Measurements from ENCODE around the gene FLII. TPM values are rescaled to one million over a fixed set of nuclear protein-coding genes. Genes with fewer than 3 reads are reported as not detected.
"Not testable (repeated sequence)": the region's sequence is repeated elsewhere in the genome, so short reads cannot be mapped to it uniquely, and the experiment has no call there.

FLII gene
- total and polyA plus RNA-seq, 2 donors (not counting 1 experiment from before 2014, with no cell fraction given): 199 to 395 TPM

DNA sequence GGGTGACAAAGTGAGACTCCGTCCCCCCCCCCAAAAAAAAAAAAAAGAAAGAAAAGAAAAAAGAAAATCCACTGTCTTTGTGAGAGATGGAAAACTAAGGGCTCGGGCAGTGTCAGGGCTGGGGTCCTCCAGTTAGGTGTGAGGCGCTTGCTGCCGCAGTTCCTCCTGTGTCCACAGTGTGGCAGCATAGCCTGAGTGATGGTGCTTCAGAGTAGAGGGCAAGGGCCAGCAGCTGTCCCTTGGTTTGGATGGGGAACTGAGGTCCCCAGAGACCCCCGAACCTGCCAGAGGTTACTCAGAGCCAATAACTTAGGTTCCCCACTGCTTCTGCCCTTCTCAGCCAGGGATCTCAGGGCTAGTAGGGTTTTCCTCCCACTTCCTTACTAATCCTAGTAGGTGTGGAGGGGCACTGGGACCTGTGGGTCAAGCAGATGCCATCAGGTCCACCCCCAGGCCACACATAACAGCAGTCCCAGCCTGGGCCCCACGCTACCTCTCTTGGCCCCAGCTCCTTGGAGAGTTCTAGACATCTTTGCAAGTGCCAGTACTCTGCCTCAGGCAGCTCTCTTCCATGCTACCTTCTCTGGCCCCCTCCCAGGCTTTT lies 41.0 kb downstream of the FLII start:
- Histone ChIP-seq H3K9ac (ENCODE audit: insufficient read depth, low read length) (no peak overlapping the region), H3K4me1 (ENCODE audit: control insufficient read depth, extremely low read depth, insufficient read depth, low read length) (peaks cover 16% of the 10 kb centered on the region), H3K27ac (ENCODE audit: insufficient read depth, low read length) (no peak overlapping the region), H2AFZ (ENCODE audit: low read length) (no peak overlapping the region), H3K27me3 (ENCODE audit: control insufficient read depth, insufficient read depth, low read length) (no peaks in the 10 kb centered on the region), H4K20me1 (ENCODE audit: control insufficient read depth, extremely low read depth, insufficient read depth, low read length) (no peaks in the 10 kb centered on the region), H3K9me3 (ENCODE audit: control insufficient read depth, insufficient read depth, low read depth, low read length) (no peaks in the 10 kb centered on the region), H3K79me2 (ENCODE audit: control insufficient read depth, insufficient read depth, low read length) (no peaks in the 10 kb centered on the region), H3K36me3 (ENCODE audit: control insufficient read depth, insufficient read depth, low read length) (no peaks in the 10 kb centered on the region), H3K4me2 (ENCODE audit: extremely low read depth, insufficient read depth, low read length) (no peak overlapping the region), H3K4me3 (replicated peaks in 1 of 4; ENCODE audit: control extremely low read depth in 1 of 4, insufficient read depth in 1 of 4, low read depth in 3 of 4, low read length in 4 of 4) (no peak overlapping the region)
- no peak for TF ChIP-seq EZH2 (IDR thresholded peaks at IDR 0.05; ENCODE audit: low read length, missing control alignments)
- TF ChIP-seq, protein P1, sequence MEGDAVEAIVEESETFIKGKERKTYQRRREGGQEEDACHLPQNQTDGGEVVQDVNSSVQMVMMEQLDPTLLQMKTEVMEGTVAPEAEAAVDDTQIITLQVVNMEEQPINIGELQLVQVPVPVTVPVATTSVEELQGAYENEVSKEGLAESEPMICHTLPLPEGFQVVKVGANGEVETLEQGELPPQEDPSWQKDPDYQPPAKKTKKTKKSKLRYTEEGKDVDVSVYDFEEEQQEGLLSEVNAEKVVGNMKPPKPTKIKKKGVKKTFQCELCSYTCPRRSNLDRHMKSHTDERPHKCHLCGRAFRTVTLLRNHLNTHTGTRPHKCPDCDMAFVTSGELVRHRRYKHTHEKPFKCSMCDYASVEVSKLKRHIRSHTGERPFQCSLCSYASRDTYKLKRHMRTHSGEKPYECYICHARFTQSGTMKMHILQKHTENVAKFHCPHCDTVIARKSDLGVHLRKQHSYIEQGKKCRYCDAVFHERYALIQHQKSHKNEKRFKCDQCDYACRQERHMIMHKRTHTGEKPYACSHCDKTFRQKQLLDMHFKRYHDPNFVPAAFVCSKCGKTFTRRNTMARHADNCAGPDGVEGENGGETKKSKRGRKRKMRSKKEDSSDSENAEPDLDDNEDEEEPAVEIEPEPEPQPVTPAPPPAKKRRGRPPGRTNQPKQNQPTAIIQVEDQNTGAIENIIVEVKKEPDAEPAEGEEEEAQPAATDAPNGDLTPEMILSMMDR (conservative IDR thresholded peaks at IDR 0.05 in 1 of 2, IDR thresholded peaks at IDR 0.05 in 1 of 2; ENCODE audit: low read depth in 1 of 2, low read length in 2 of 2): peak; percentile 90 to 99
- peak; percentile 37 to 51 for DNase-seq (ENCODE audit: low read depth in 2 of 2)

DNA sequence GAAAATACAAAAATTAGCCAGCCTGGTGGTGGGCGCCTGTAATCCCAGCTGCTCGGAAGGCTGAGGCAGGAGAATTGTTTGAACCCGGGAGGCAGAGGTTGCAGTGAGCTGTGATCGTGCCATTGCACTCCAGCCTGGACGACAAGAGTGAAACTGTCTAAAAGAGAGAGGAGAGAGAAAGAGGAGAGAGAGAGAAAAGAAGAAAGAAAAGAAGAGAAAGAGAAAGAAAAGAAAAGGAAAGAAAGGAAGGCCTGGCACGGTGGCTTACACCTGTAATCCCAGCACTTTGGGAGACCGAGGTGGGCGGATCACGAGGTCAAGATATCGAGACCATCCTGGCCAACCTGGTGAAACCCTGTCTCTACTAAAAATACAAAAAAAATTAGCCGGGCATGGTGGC lies 41.6 kb downstream of the FLII start:
- not testable (repeated sequence) for H3K79me2 ChIP-seq (ENCODE audit: control insufficient read depth, insufficient read depth, low read length)

DNA sequence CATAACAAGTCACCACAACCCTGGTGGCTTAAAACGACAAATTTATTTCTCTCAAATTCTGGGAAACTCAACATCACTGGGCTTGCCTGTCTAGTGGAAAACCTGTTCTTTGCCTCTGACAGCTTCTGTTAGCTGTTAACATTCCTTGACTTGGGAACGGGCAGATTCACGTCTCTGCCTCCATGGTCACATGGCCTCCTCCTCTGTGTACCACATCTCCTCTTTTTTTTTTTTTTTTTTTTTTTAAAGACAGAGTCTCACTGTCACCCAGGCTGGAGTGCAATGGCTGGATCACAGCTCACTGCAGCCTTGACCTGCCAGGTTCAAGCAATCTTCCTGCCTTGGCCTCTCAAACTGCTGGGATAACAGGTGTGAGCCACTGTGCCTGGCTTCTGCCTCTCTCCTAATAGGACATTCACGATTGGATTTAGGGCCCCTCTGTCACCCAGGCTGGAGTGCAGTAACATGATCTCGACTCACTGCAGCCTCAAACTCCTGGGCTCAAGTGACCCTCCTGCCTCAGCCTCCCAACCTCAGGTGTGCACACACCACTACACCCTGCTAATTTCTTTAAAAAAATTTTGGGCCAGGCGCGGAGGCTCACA lies 44.8 kb downstream of the FLII start:
- no peak for DNase-seq (ENCODE audit: low read depth in 2 of 2)
- no peak overlapping the region for H3K27ac ChIP-seq (ENCODE audit: insufficient read depth, low read length)
- H3K4me3 ChIP-seq (replicated peaks in 1 of 4; ENCODE audit: control extremely low read depth in 1 of 4, insufficient read depth in 1 of 4, low read depth in 3 of 4, low read length in 4 of 4): no peak overlapping the region
- H3K4me1 ChIP-seq (ENCODE audit: control insufficient read depth, extremely low read depth, insufficient read depth, low read length): peaks cover 4% of the 10 kb centered on the region
- H3K79me2 ChIP-seq (ENCODE audit: control insufficient read depth, insufficient read depth, low read length): no peaks in the 10 kb centered on the region
- no peak overlapping the region for H3K4me2 ChIP-seq (ENCODE audit: extremely low read depth, insufficient read depth, low read length)
- peaks cover 6% of the 10 kb centered on the region for H3K36me3 ChIP-seq (ENCODE audit: control insufficient read depth, insufficient read depth, low read length)
- H3K27me3 ChIP-seq (ENCODE audit: control insufficient read depth, insufficient read depth, low read length): no peaks in the 10 kb centered on the region
- H3K9ac ChIP-seq (ENCODE audit: insufficient read depth, low read length): no peak overlapping the region
- H2AFZ ChIP-seq (ENCODE audit: low read length): no peak overlapping the region
- no peaks in the 10 kb centered on the region for H3K9me3 ChIP-seq (ENCODE audit: control insufficient read depth, insufficient read depth, low read depth, low read length)
- H4K20me1 ChIP-seq (ENCODE audit: control insufficient read depth, extremely low read depth, insufficient read depth, low read length): no peaks in the 10 kb centered on the region
- TF ChIP-seq, protein P1 (conservative IDR thresholded peaks at IDR 0.05 in 1 of 2, IDR thresholded peaks at IDR 0.05 in 1 of 2; ENCODE audit: low read depth in 1 of 2, low read length in 2 of 2): no peak
- TF ChIP-seq EZH2 (IDR thresholded peaks at IDR 0.05; ENCODE audit: low read length, missing control alignments): no peak

More for the DNA sequence above, 41.6 kb downstream of the FLII start:
- not testable (repeated sequence) for H3K9ac ChIP-seq (ENCODE audit: insufficient read depth, low read length); DNase-seq (ENCODE audit: low read depth in 2 of 2); H3K27me3 ChIP-seq (ENCODE audit: control insufficient read depth, insufficient read depth, low read length); H3K36me3 ChIP-seq (ENCODE audit: control insufficient read depth, insufficient read depth, low read length); H4K20me1 ChIP-seq (ENCODE audit: control insufficient read depth, extremely low read depth, insufficient read depth, low read length); H3K4me2 ChIP-seq (ENCODE audit: extremely low read depth, insufficient read depth, low read length); H3K27ac ChIP-seq (ENCODE audit: insufficient read depth, low read length); H2AFZ ChIP-seq (ENCODE audit: low read length); H3K4me3 ChIP-seq (replicated peaks in 1 of 4; ENCODE audit: control extremely low read depth in 1 of 4, insufficient read depth in 1 of 4, low read depth in 3 of 4, low read length in 4 of 4); H3K9me3 ChIP-seq (ENCODE audit: control insufficient read depth, insufficient read depth, low read depth, low read length)
- H3K4me1 ChIP-seq (ENCODE audit: control insufficient read depth, extremely low read depth, insufficient read depth, low read length): peaks cover 16% of the 10 kb centered on the region

All from fibroblast of lung (primary cell).